Pancreas (tissue), 10 donors: ENCODE results near the gene SORCS2. TPM values are rescaled to one million over a fixed set of nuclear protein-coding genes. Genes with fewer than 3 reads are reported as not detected.

Experiments
- ATAC-seq, 4 donors: fragments of 200-7000 bp; cut with Tn5 transposase; one replicate each; pipeline versions ENCODE4 v1.8.0 to v1.9.1; 2020; ENCODE audit warnings: mild to moderate bottlenecking in 4 of 4, moderate library complexity in 4 of 4
- DNase-seq, 6 donors: peaks; one replicate each; pipeline ENCODE4 v3.0.0-alpha.2; 2020
- FAIRE-seq: peaks from 2 replicates; lab custom pipeline; 2012; peaks lifted over from hg19 to GRCh38; lab: Jason Lieb, UNC
- H3K27ac ChIP-seq, 4 donors: fragments of 200-600 bp; sonication (generic); 1 replicate in 3 of 4; 2 replicates in 1 of 4; pipeline versions ENCODE4 v1.5.0 to v1.8.0; 2020
- H3K27me3 ChIP-seq, 4 donors: fragments of 200-600 bp; one replicate each; pipeline ENCODE4 v1.8.0; 2021
- H3K36me3 ChIP-seq, 3 donors: fragments of 200-600 bp; sonication (generic) in 1 of 3; one replicate each; pipeline versions ENCODE4 v1.5.0 to v1.8.0; 2020 to 2021
- H3K4me1 ChIP-seq, 3 donors: fragments of 200-600 bp; one replicate each; pipeline ENCODE4 v1.8.0; 2021
- H3K4me3 ChIP-seq, 4 donors: fragments of 200-600 bp; sonication (generic) in 2 of 4; one replicate each; pipeline versions ENCODE4 v1.5.0 to v1.8.0; 2020 to 2021
- H3K9me3 ChIP-seq, 4 donors: fragments of 200-600 bp; one replicate each; pipeline ENCODE4 v1.8.0; 2021
- WGBS, 2 donors: extraction: QIAGEN DNeasy Blood & Tissue Kit; methylation state at CpG; one replicate each; pipeline ENCODE4 v1.1.7; 2013; 5-methylcytosine and 5-hydroxymethylcytosine counted together
- intact Hi-C, 3 donors: fragments of 100-400 bp; cut with DNase I; formaldehyde crosslinking; loops; one replicate each; pipeline versions ENCODE4 v1.11.1 to v1.14.2; 2022
- polyA plus RNA-seq, 2 donors: library from polyadenylated mRNA; stranded (reverse); fragments of 200-250 nt; gene quantifications; one replicate each; pipeline ENCODE4 v1.2.3, GENCODE V29; 2013
- total RNA-seq, 6 donors: library from RNA; stranded (reverse); fragmentation: NEBNext Ultra II Directional in 4 of 6; extraction: Animal tissue kit (Norgen Biotek cat#: 25700) in 4 of 6; gene quantifications; one replicate each; pipeline versions ENCODE4 v1.2.1 to v1.2.4, GENCODE V29; 2021 to 2023
- TF ChIP-seq, protein P1 (sequence below), 4 donors: fragments of 200-600 bp; sonication (generic) in 3 of 4; IDR thresholded peaks; one replicate each; pipeline versions ENCODE4 v1.5.0 to v1.8.0; 2021; ENCODE audit warnings: antibody characterized with exemption in 4 of 4
- donor health status: healthy with polysubstance abuse.
- donor health status: DM: no; HTN: no; CAD: no; lungs with moderate emphysema.
- donor health status: DM: no; HTN: no; CAD: no.
- donor health status: control.
- donor health status: control.
- donor health status: Bipolar disorder and iron deficiency.
- donor health status: DM: yes; HTN: yes; CAD: no.
- donor health status: DM: no; HTN: no; CAD: no.
- donor health status: DM: no; HTN: no; CAD: no.
- donor health status: DM: yes; HTN: yes; CAD: no.

Gene SORCS2
- total and polyA plus RNA-seq, 8 donors, result 0.14 to 1.7 (median 0.42) TPM

DNA sequence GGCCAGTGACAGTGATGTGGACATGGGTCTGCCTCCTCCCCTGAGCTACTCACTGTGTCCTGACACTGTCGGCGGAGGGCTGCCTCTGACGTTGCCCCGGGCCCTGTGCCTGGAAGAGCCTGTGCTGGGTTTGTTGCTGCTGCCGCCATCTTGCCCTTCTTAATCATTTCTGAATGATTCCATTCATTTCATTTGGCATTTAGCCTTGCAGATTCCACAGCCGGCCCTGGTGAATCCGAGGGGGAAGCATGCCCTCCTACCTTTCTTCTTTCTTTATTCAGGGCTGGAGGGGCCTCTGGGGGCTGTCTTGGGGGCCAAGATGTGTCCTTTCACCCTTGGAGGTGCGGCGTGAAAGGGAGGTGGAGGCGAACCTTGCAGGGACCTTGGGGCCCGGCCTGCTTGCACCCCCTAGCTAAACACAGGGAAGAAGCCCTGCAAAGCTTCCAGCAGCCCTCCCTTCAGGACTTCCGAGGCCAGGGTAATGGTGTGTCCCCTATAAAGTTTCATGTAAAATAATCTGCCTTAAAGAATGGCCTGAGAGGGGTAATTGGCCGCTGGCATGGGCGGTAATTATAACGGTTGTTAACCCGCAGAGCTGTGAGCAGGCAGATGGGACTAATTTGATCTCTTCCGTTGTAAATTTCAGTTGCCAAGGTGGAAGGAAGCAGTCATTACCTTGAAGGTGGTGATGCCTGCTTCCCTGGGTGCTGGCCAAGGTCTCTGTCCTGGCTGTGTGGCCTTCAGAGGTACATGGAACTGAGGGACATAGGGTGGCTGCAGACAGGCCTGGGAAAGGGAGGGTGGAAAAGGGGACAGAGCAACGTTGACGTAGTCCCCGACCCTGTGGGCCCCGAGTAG is 150.1 kb downstream of the SORCS2 start:
- ATAC-seq (no peak), DNase-seq (peak in 2 of 6 donors; percentile 34 to 38), FAIRE-seq (no peak)
- no peak overlapping the region for H3K27ac ChIP-seq
- no peaks in the 10 kb centered on the region for H3K4me1 ChIP-seq
- H3K4me3 ChIP-seq, result no peak overlapping the region
- no peaks in the 10 kb centered on the region for H3K27me3 ChIP-seq
- intact Hi-C loops, result no loop called here
- no peaks in the 10 kb centered on the region for H3K9me3 ChIP-seq
- H3K36me3 ChIP-seq, result no peaks in the 10 kb centered on the region
- 81 to 85% methylated on average over 21 of the region's 21 CpGs for WGBS, 2 donors
- TF ChIP-seq, protein P1, sequence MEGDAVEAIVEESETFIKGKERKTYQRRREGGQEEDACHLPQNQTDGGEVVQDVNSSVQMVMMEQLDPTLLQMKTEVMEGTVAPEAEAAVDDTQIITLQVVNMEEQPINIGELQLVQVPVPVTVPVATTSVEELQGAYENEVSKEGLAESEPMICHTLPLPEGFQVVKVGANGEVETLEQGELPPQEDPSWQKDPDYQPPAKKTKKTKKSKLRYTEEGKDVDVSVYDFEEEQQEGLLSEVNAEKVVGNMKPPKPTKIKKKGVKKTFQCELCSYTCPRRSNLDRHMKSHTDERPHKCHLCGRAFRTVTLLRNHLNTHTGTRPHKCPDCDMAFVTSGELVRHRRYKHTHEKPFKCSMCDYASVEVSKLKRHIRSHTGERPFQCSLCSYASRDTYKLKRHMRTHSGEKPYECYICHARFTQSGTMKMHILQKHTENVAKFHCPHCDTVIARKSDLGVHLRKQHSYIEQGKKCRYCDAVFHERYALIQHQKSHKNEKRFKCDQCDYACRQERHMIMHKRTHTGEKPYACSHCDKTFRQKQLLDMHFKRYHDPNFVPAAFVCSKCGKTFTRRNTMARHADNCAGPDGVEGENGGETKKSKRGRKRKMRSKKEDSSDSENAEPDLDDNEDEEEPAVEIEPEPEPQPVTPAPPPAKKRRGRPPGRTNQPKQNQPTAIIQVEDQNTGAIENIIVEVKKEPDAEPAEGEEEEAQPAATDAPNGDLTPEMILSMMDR (IDR thresholded peaks at IDR 0.05), result no peak

DNA sequence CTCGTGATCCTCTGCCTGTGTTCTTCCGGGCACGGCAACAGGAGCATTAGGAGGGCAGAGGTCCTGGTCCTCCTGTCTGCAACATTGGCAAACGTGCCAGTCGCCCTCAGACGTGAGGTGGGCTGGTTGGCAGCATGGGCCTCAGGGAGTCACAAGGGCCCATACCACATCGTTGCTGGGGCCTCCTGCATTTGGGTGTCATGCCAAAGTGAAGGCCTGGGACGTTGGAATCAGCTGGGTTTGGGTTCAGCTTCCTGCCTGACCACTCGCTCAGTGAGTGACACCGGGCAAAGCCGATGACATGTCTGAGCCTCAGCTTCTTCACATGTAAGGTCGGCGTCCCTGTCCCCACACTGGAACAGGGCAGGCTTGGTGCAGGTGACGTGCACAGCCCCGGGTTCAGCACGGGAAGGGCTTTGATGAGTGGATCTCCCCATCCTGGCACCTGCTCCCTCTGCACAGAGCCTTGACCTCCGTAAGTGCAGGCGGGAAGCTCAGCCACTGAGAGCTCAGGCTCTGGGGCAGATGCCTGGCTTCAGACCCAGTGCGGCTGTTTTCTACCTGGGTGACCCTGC is 150.8 kb downstream of the SORCS2 start:
- 75 to 82% methylated on average over 19 of the region's 19 CpGs for WGBS, 2 donors
- no peaks in the 10 kb centered on the region for H3K27me3 ChIP-seq
- no peak overlapping the region for H3K4me3 ChIP-seq
- no peaks in the 10 kb centered on the region for H3K9me3 ChIP-seq
- TF ChIP-seq, protein P1 (IDR thresholded peaks at IDR 0.05), result no peak
- ATAC-seq (no peak), FAIRE-seq (no peak), DNase-seq (peak in 2 of 6 donors; percentile 27 to 43)
- H3K4me1 ChIP-seq, result no peaks in the 10 kb centered on the region
- intact Hi-C loops, result no loop called here
- no peak overlapping the region for H3K27ac ChIP-seq
- no peaks in the 10 kb centered on the region for H3K36me3 ChIP-seq

DNA sequence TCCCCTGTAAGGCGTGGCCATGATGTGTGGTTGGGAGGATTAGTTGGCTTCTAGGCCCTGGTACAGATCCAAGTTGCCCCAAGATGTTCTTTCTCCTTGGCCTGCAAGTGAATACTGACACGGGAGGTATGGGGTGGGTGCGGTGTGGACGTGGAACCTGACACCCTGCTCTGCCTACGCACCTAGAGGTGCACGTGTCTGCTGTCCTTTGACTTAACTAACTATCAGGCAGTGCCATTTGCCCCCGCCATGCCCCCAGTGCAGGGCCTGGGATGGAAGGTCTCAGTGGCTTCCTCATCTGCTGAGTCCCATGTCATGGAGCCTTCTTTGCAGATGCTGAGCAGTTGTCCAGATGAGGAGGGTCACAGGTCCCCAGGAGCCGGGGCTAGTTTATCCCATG is 151.6 kb downstream of the SORCS2 start:
- Histone ChIP-seq H3K9me3 (no peaks in the 10 kb centered on the region), H3K4me1 (no peaks in the 10 kb centered on the region), H3K27me3 (no peaks in the 10 kb centered on the region), H3K4me3 (no peak overlapping the region), H3K27ac (no peak overlapping the region), H3K36me3 (no peaks in the 10 kb centered on the region)
- WGBS, 2 donors, result 69 to 77% methylated on average over 8 of the region's 8 CpGs
- ATAC-seq (no peak), FAIRE-seq (no peak), DNase-seq (no peak)
- TF ChIP-seq, protein P1 (IDR thresholded peaks at IDR 0.05), result no peak
- intact Hi-C loops, result no loop called here

DNA sequence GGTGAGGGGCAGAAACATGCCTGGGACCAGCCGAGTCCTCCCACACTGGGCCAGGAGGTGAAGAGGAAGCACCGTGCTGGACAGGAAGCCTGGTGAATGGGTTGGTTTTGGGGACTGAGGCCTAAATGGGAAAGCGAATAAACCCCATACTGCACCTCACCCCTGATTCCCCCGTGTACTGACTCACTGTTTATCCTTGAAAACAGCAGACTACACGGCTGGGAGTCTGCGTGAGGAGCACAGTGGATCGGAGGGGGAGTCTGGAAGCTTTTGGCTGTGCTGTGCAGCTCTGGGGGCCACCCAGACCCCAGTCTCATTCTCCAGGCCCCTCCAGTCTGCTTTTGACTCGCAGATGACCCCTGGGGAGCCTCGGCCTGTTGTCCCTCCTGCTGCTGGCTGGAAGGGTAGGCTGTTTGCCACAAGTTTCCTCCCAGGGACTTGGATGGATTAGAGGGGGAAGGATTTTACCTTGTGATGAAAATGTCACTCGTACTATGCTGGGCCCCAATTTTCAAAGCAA is 152.4 kb downstream of the SORCS2 start:
- Histone ChIP-seq H3K9me3 (no peaks in the 10 kb centered on the region), H3K4me1 (no peaks in the 10 kb centered on the region), H3K36me3 (no peaks in the 10 kb centered on the region), H3K27ac (no peak overlapping the region), H3K4me3 (no peak overlapping the region), H3K27me3 (no peaks in the 10 kb centered on the region)
- 62 to 68% methylated on average over 10 of the region's 10 CpGs for WGBS, 2 donors
- no peak for DNase-seq
- TF ChIP-seq, protein P1 (IDR thresholded peaks at IDR 0.05), result no peak
- FAIRE-seq, result no peak
- intact Hi-C loops, result no loop called here
- no peak for ATAC-seq
